ENCODE results near the gene DCAF12L2.

DCAF12L2 gene

GRCh38 chrX:126164226-126164625 lies 1.9 kb downstream of the DCAF12L2 start:
- H3K4me3 ChIP-seq (replicated peaks; ENCODE audit: low read depth, low read length) = no peak overlapping the region
- no peak for DNase-seq (ENCODE audit: low read depth)
- TF ChIP-seq CTCF (IDR thresholded peaks at IDR 0.05; ENCODE audit: low read length, missing control alignments) = no peak

- no peak overlapping the region for H3K4me3 ChIP-seq (replicated peaks; ENCODE audit: low read depth, low read length)
- TF ChIP-seq CTCF (IDR thresholded peaks at IDR 0.05; ENCODE audit: low read length, missing control alignments) = no peak
- DNase-seq (ENCODE audit: low read depth) = no peak
These were observed 25.1 kb downstream of the DCAF12L2 start for GRCh38 chrX:126141014-126141413.

GRCh38 chrX:126137899-126138298 lies 28.2 kb downstream of the DCAF12L2 start:
- DNase-seq (ENCODE audit: low read depth) = no peak
- TF ChIP-seq CTCF (IDR thresholded peaks at IDR 0.05; ENCODE audit: low read length, missing control alignments) = no peak
- H3K4me3 ChIP-seq (replicated peaks; ENCODE audit: low read depth, low read length) = no peak overlapping the region

- no peak overlapping the region for H3K4me3 ChIP-seq (replicated peaks; ENCODE audit: low read depth, low read length)
- no peak for DNase-seq (ENCODE audit: low read depth)
- TF ChIP-seq CTCF (IDR thresholded peaks at IDR 0.05; ENCODE audit: low read length, missing control alignments) = no peak
These were observed 41.4 kb downstream of the DCAF12L2 start for GRCh38 chrX:126124721-126125120.

Measured in fibroblast of pulmonary artery (primary cell).